ENCODE results near the gene CNTN6. TPM values are rescaled to one million over a fixed set of nuclear protein-coding genes. Genes with fewer than 3 reads are reported as not detected.

Gene CNTN6
- total RNA-seq, 1 experiment from 2014 or later, result not detected

GRCh38 chr3:1056744-1057143 lies 36.1 kb upstream of the CNTN6 start:
- TF ChIP-seq ZNF416 (CRISPR knock-in tag; IDR thresholded peaks at IDR 0.05), result no peak
- TF ChIP-seq NR3C1 (CRISPR knock-in tag; conservative IDR thresholded peaks at IDR 0.05; ENCODE audit: low read depth), result no peak
- no peak for TF ChIP-seq TEAD4 (CRISPR knock-in tag; IDR thresholded peaks at IDR 0.05)
- TF ChIP-seq JUN (CRISPR knock-in tag; IDR thresholded peaks at IDR 0.05), result no peak
- TF ChIP-seq SMAD4 (CRISPR knock-in tag; IDR thresholded peaks at IDR 0.05), result no peak
- TF ChIP-seq, protein P1, sequence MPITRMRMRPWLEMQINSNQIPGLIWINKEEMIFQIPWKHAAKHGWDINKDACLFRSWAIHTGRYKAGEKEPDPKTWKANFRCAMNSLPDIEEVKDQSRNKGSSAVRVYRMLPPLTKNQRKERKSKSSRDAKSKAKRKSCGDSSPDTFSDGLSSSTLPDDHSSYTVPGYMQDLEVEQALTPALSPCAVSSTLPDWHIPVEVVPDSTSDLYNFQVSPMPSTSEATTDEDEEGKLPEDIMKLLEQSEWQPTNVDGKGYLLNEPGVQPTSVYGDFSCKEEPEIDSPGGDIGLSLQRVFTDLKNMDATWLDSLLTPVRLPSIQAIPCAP (CRISPR knock-in tag; IDR thresholded peaks at IDR 0.05), result no peak
- TF ChIP-seq, protein P2, sequence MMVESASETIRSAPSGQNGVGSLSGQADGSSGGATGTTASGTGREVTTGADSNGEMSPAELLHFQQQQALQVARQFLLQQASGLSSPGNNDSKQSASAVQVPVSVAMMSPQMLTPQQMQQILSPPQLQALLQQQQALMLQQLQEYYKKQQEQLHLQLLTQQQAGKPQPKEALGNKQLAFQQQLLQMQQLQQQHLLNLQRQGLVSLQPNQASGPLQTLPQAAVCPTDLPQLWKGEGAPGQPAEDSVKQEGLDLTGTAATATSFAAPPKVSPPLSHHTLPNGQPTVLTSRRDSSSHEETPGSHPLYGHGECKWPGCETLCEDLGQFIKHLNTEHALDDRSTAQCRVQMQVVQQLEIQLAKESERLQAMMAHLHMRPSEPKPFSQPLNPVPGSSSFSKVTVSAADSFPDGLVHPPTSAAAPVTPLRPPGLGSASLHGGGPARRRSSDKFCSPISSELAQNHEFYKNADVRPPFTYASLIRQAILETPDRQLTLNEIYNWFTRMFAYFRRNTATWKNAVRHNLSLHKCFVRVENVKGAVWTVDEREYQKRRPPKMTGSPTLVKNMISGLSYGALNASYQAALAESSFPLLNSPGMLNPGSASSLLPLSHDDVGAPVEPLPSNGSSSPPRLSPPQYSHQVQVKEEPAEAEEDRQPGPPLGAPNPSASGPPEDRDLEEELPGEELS (CRISPR knock-in tag; IDR thresholded peaks at IDR 0.05), result no peak
- TF ChIP-seq ZMAT4 (CRISPR knock-in tag; IDR thresholded peaks at IDR 0.05), result no peak
- no peak for TF ChIP-seq HMGXB4 (CRISPR knock-in tag; IDR thresholded peaks at IDR 0.05)
- TF ChIP-seq ZNF512 (CRISPR knock-in tag; IDR thresholded peaks at IDR 0.05; ENCODE audit: borderline replicate concordance), result no peak
- TF ChIP-seq USF1 (CRISPR knock-in tag; IDR thresholded peaks at IDR 0.05), result no peak

GRCh38 chr3:1057436-1057835 lies 35.4 kb upstream of the CNTN6 start:
- Mint-ChIP-seq H3K4me1 (no peaks in the 10 kb centered on the region), H3K36me3 (peaks cover 65% of the 10 kb centered on the region), H3K27ac (no peak overlapping the region), H3K27me3 (ENCODE audit: low read depth) (peaks cover 13% of the 10 kb centered on the region), H3K9me3 (peaks cover 78% of the 10 kb centered on the region), H3K4me3 (no peak overlapping the region)
- no peak for DNase-seq (ENCODE audit: low spot score)
- CTCF ChIA-PET, result no interaction called here
- POLR2A ChIA-PET, result no interaction called here
- no peak for ATAC-seq
- TF ChIP-seq, protein P2 (CRISPR knock-in tag; IDR thresholded peaks at IDR 0.05), result no peak
- no peak for TF ChIP-seq ZNF416 (CRISPR knock-in tag; IDR thresholded peaks at IDR 0.05)
- TF ChIP-seq AR (CRISPR knock-in tag; IDR thresholded peaks at IDR 0.05), result no peak
- TF ChIP-seq CBFB (CRISPR knock-in tag; IDR thresholded peaks at IDR 0.05; ENCODE audit: low read depth), result no peak
- no peak for TF ChIP-seq ATF6 (CRISPR knock-in tag; IDR thresholded peaks at IDR 0.05)
- TF ChIP-seq FOXK1 (CRISPR knock-in tag; IDR thresholded peaks at IDR 0.05), result no peak

More at GRCh38 chr3:1056744-1057143, 36.1 kb upstream of the CNTN6 start:
- no peak for DNase-seq (ENCODE audit: low spot score)
- H3K36me3 Mint-ChIP-seq, result peaks cover 63% of the 10 kb centered on the region
- no peaks in the 10 kb centered on the region for H3K4me1 Mint-ChIP-seq
- CTCF ChIA-PET, result no interaction called here
- POLR2A ChIA-PET, result no interaction called here
- H3K9me3 Mint-ChIP-seq, result peaks cover 78% of the 10 kb centered on the region
- peaks cover 9% of the 10 kb centered on the region for H3K27me3 Mint-ChIP-seq (ENCODE audit: low read depth)
- ATAC-seq, result no peak
- no peak overlapping the region for H3K27ac Mint-ChIP-seq
- no peak overlapping the region for H3K4me3 Mint-ChIP-seq
